ENCODE data around the gene PPARGC1A.

PPARGC1A gene

GRCh38 chr4:23878912-23879732 is 10.7 kb downstream of the PPARGC1A start:
- no peak for DNase-seq

GRCh38 chr4:23878246-23878891 is 11.5 kb downstream of the PPARGC1A start:
- DNase-seq = no peak

GRCh38 chr4:23877758-23878229 is 12.1 kb downstream of the PPARGC1A start:
- no peak for DNase-seq

DNA sequence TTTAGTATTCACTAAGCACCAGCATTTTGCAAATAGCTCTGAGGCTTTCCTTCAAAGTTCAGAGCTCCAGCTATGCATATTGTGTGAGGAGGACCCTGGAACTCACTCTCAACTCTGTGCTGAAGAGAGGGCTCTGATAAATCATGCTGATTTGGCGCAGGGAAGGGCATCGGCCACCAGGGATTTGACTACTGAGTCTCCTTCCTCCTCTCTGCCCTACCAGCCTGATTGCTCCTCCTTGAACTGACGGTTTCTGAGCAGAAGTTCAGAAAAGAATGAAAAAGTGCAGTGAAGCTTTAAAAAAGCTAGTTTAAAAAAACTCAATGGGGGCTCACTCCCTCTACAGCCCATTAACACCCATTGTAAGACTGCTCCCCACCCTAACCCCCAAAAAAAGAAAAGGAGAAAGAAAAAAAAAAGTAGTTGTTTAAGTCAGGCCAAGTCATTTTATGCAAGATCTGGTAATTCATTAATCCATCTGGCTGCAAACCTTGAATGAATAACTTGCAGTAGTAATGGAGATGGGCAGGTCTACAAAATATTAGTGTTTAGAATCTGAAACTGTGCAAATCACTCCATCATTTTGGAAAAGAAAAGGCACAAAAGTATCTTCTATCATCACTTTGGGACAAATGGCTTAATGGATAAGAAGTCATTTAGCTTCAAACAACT is 13.3 kb downstream of the PPARGC1A start:
- DNase-seq = no peak

DNA sequence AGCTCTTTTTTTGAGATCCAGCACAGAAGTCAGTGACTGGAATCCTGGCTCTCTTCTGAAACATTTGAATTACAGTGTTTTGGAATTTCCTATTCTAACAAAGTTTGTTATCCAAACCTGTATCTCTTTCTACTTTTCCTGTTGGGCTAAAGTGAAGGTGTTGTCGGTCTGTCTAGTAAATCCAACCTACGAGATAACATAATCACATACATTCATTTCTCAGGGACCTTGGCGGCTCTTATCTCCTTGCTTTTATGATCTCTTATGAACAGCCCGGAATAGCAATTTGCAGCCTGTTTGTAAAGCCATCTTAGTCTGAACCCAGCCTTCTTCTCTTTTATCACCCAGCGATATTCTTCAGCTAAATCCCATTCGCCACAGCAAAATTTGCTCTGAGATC is 14.5 kb downstream of the PPARGC1A start:
- no peak for DNase-seq

GRCh38 chr4:23874536-23874901 is 15.3 kb downstream of the PPARGC1A start:
- no peak for DNase-seq

DNA sequence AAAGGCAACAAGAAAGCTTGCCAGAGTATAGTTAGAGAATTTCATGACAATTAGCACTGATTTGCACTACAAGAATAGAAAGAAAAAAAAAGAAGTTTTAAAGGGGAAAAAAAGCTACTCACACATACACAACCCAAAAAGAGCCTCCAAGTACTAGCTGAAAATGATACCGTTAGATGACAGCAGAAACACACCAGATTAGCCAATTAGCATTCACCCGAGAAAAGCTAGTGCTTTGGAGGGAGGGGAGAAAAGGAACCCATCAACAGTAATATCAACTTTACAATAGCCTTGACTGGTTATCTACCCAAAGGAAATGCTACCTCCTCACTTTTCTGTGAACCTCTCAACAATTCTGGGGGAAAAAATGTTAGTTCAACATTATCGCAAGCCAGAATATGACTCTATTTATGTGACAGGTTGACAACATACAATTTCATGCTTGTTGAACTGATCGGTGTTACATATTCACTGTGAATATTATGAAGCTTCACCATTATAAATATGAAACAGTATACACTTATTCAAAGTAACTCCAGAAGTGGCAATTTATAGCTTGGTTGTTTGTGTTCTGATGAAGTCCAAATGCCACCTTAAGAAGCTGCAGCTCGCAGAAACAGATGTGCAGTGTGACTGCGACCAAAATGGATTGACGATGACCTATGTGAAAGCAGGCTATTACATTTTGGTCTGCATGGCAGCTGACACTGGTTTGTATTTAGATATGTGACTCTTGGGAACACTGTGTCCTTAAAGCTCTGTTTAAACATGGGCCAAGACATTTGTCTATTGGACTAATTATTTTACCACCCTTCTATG is 15.9 kb downstream of the PPARGC1A start:
- no peak for DNase-seq

- DNase-seq = no peak
These were observed 18.4 kb downstream of the PPARGC1A start for GRCh38 chr4:23871426-23871825.

GRCh38 chr4:23866450-23867075 is 23.3 kb downstream of the PPARGC1A start:
- no peak for DNase-seq

DNA sequence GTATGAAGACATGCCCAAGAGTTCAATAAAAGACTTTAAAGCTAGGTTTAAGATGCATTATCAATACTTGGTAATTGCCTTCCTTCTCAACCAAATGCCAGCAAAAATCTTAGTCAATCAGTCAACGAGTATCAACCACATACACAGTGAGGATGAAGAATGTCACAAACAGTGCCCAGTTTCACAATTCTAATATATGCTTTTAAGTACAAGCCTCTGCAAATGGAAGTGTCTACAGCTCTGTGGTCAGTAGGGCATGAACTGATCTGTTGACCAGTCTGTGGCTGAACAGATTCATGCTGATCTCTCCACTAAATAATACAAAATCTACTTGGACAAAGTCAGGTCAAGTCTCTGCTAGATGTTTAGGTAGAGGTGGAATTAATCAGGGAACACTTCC is 27.9 kb downstream of the PPARGC1A start:
- DNase-seq = no peak

DNA sequence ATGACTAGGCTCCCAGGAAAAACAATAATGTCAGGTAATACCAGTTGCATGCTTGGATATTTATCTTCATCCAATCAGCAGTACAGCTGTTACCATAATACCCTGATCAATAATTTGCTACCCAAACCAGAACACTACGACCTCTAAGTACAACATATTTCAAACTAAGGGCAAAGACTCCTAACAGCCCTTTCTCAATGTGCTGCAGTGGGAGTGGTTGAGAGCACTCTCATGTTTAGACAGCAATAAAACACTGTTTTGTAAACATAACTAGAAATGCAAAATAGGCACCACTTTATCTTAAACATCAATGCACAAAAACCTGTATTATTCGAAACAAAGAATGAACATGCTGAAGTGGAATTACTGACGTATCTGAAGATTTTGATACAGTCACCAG is 28.9 kb downstream of the PPARGC1A start:
- DNase-seq = no peak

- peak in 1 of 2 donors; percentile 72 for DNase-seq
These were observed 32.4 kb downstream of the PPARGC1A start for GRCh38 chr4:23857367-23857959.

DNA sequence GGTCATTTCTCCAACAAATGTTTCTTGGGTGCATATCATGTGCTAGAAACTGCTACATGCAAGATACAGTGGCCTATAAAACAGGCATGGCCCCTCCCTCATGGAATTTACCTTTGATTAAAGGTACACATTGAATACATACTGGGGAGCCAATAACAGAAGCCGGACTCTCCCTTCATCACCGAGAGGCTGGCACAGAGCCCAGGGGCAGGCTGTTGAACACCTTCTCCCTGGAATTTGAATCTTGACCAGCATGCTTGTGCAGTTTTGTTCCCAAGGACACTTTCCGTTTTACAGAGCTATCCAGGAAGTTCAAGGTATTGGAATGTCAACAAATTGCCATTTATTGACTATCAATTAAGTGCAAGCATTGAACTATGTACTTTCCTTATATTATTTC is 33.2 kb downstream of the PPARGC1A start:
- DNase-seq = no peak

DNA sequence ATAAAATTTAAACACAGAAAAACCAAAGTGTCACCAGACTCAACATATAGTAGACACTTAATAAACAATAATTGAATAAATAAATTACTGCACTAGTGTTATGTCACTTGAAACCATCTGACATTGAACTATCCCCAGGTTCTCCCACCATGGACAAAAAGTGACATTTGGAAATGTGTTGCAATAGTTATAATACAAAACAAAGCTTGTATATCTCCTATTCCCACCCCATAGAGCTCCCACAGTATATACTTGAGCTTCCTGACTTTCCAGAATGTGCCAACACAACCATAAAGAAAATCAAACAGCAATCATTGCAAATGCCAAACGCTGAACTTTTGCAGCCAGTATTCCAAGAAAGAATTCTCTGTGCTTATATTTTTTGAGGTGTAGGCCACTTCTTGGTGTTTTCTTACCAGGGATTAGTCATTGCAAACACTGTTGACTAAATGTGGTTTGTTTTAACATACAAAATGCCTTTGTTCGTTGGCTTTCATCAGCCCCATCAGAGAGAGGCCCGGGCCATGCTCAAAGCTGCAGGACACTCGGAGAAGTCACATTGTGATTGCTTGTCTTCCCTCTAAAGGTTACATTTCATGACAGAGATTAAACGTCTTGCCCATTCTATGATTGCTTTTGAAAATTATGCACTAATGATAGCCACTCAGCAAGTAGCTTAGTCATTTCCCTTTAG is 33.8 kb downstream of the PPARGC1A start:
- DNase-seq = no peak

GRCh38 chr4:23853986-23854660 is 35.7 kb downstream of the PPARGC1A start:
- DNase-seq = no peak

- DNase-seq = no peak
These were observed 38.4 kb downstream of the PPARGC1A start for GRCh38 chr4:23851464-23851863.

DNA sequence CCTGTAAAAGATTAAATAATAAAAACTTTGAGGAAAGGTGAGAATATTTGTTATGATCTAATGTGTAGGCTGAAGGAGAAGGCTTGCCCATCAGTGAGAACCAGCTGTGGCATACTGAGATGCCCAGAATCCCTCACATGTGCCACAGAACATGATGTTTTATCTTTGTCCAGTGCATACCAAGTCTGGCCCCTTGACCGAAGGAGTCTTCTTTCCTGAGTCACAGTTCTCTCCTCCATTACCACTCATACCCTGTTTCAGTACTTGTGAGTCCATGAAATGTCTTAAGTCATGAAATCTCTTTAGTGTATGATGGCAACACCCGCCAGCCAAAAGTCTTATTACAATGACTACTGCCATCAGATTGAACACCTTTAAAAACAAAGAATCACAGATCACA is 42.7 kb downstream of the PPARGC1A start:
- DNase-seq = no peak

GRCh38 chr4:23844961-23845360 is 44.9 kb downstream of the PPARGC1A start:
- DNase-seq = no peak

GRCh38 chr4:23839279-23839678 is 50.6 kb downstream of the PPARGC1A start:
- DNase-seq = no peak

DNA sequence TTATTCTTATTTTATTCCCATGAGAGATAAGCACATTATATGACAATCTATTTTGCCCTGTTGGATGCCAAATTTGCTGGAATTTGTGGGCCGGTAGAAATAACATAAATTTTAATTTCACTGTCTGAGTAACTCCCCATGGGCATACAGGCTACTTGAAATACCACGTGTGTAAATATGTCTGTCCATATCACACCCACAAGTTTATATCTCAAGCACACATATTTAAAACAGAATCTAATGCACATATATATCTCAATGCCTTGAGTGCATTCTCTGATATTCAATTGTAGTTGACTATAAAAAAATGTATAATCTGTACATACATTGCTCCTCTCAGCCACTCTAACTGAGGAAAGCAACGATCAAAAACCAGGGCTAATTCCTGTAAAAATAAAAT is 51.2 kb downstream of the PPARGC1A start:
- DNase-seq = no peak

- DNase-seq = no peak
These were observed 51.7 kb downstream of the PPARGC1A start for GRCh38 chr4:23838131-23838530.
